PFSK-1 (cell line): Measurements from ENCODE around the gene SYNDIG1L.

Source experiments
- POLR2AphosphoS5 ChIP-seq: IDR thresholded peaks from 2 replicates; pipeline ENCODE4 v1.6.1; 2012; ENCODE audit warnings: low read depth, mild to moderate bottlenecking, control low read depth, low read length, moderate library complexity
- TAF1 ChIP-seq: IDR thresholded peaks from 2 replicates; pipeline ENCODE4 v1.6.1; 2012; ENCODE audit warnings: low read length, control low read depth, borderline replicate concordance; ENCODE audit not compliant: insufficient read depth

- TF ChIP-seq TAF1 (no peak), POLR2AphosphoS5 (no peak)
Observed at GRCh38 chr14:74417611-74418010, 8.4 kb downstream of the SYNDIG1L start.
